Measurements from ENCODE around the gene BIRC6. TPM values are rescaled to one million over a fixed set of nuclear protein-coding genes. Genes with fewer than 3 reads are reported as not detected.

Gene BIRC6
- total RNA-seq, 1 experiment from 2014 or later: 79.0 TPM

GRCh38 chr2:32489061-32489460 is 132.2 kb downstream of the BIRC6 start:
- ChIA-PET POLR2A (ENCODE audit: unreplicated experiment) (no interaction called here), CTCF (no interaction called here)
- H3K27me3 ChIP-seq (ENCODE audit: insufficient read depth, low read depth): no peaks in the 10 kb centered on the region
- peaks cover 17% of the 10 kb centered on the region for H4K20me1 ChIP-seq (ENCODE audit: insufficient read depth)
- no peak overlapping the region for H3K4me2 ChIP-seq
- H3K4me1 ChIP-seq (replicated peaks; ENCODE audit: insufficient read depth): peaks cover 9% of the 10 kb centered on the region; the same call in 1 of the 2 replicates
- H3F3A ChIP-seq (ENCODE audit: insufficient read depth, low read depth): peaks cover 38% of the 10 kb centered on the region
- no peaks in the 10 kb centered on the region for H3K79me2 ChIP-seq (ENCODE audit: low read depth)
- BruUV-seq (replicated peaks): no TSS peak
- intact Hi-C loops (cut with micrococcal nuclease; ENCODE audit: unreplicated experiment): no loop called here
- H3K36me3 ChIP-seq (ENCODE audit: low read depth): peaks cover 33% of the 10 kb centered on the region
- no peaks in the 10 kb centered on the region for H3K9me3 ChIP-seq (ENCODE audit: insufficient read depth, low read depth)
- no peaks in the 10 kb centered on the region for H3K9me2 ChIP-seq (ENCODE audit: insufficient read depth)
- TF ChIP-seq EZH2 (IDR thresholded peaks at IDR 0.05; ENCODE audit: low read depth) (no peak), CTCF (conservative IDR thresholded peaks at IDR 0.05) (no peak)
- no peak overlapping the region for H3K27ac ChIP-seq
- no peak overlapping the region for H2AFZ ChIP-seq
- H3K4me3 ChIP-seq: no peak overlapping the region
- DNase-seq: no peak

DNA sequence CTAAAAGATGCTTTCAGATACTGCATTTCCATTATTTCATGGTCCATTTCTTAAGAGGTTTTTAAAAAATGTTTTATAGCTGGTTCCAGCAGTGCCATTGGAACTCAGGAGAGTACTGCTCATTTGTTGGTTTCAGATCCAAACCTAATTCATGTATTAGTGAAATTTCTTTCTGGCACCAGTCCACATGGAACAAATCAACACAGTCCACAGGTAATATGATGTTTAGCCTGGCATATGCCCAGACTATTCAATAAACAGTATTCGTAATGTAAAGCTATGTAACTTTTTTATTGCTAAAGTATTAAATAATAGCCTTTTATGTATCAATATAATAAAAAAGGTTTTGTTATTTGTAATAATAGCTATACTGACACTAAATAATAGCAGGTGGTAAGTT is 134.5 kb downstream of the BIRC6 start:
- H3K79me2 ChIP-seq (ENCODE audit: low read depth): no peaks in the 10 kb centered on the region
- no peaks in the 10 kb centered on the region for H3K4me1 ChIP-seq (replicated peaks; ENCODE audit: insufficient read depth)
- no peaks in the 10 kb centered on the region for H3K9me3 ChIP-seq (ENCODE audit: insufficient read depth, low read depth)
- H3K9me2 ChIP-seq (ENCODE audit: insufficient read depth): no peaks in the 10 kb centered on the region
- TF ChIP-seq CTCF (conservative IDR thresholded peaks at IDR 0.05) (no peak), EZH2 (IDR thresholded peaks at IDR 0.05; ENCODE audit: low read depth) (no peak)
- CTCF ChIA-PET: no interaction called here
- peaks cover 26% of the 10 kb centered on the region; the same call in 1 of the 2 replicates for H3F3A ChIP-seq (ENCODE audit: insufficient read depth, low read depth)
- H2AFZ ChIP-seq: no peak overlapping the region
- H3K36me3 ChIP-seq (ENCODE audit: low read depth): peaks cover 26% of the 10 kb centered on the region
- DNase-seq: no peak
- no peaks in the 10 kb centered on the region for H3K27me3 ChIP-seq (ENCODE audit: insufficient read depth, low read depth)
- peaks cover 10% of the 10 kb centered on the region for H4K20me1 ChIP-seq (ENCODE audit: insufficient read depth)
- H3K4me3 ChIP-seq: no peak overlapping the region
- BruUV-seq (replicated peaks): no TSS peak
- intact Hi-C loops (cut with micrococcal nuclease; ENCODE audit: unreplicated experiment): no loop called here
- H3K27ac ChIP-seq: no peak overlapping the region
- POLR2A ChIA-PET (ENCODE audit: unreplicated experiment): interaction anchor here (0.6 kb wide), 1 partner anchor 49 kb away, joined by 4 read pairs; no protein-coding TSS in a partner anchor
- H3K4me2 ChIP-seq: no peak overlapping the region

DNA sequence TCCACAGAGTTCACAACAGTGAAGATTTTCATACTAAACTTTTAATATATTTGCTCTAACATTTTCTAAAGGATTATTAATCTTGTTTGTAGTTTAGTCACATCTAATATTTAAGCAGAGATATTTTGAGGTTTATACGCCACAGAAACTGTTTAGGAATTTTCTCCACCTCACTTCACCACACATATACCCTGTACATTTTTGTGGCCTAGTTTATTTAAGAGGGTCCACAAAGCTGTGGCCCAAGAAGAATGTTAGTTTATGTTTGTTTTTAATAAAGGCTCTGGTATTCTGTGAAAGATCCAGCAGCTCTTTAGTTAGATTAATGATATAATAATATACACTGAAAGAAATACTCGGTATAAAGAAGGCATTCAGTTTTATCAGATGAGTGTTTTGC is 138.3 kb downstream of the BIRC6 start:
- no peaks in the 10 kb centered on the region for H3K79me2 ChIP-seq (ENCODE audit: low read depth)
- TF ChIP-seq CTCF (conservative IDR thresholded peaks at IDR 0.05): no peak
- TF ChIP-seq EZH2 (IDR thresholded peaks at IDR 0.05; ENCODE audit: low read depth): no peak
- peaks cover 16% of the 10 kb centered on the region; the same call in 1 of the 2 replicates for H3F3A ChIP-seq (ENCODE audit: insufficient read depth, low read depth)
- POLR2A ChIA-PET (ENCODE audit: unreplicated experiment): no interaction called here
- no peak overlapping the region for H2AFZ ChIP-seq
- peaks cover 15% of the 10 kb centered on the region for H4K20me1 ChIP-seq (ENCODE audit: insufficient read depth)
- no peaks in the 10 kb centered on the region for H3K9me3 ChIP-seq (ENCODE audit: insufficient read depth, low read depth)
- H3K9me2 ChIP-seq (ENCODE audit: insufficient read depth): no peaks in the 10 kb centered on the region
- no peaks in the 10 kb centered on the region for H3K4me1 ChIP-seq (replicated peaks; ENCODE audit: insufficient read depth)
- no TSS peak for BruUV-seq (replicated peaks)
- no peak overlapping the region for H3K4me3 ChIP-seq
- peaks cover 32% of the 10 kb centered on the region for H3K36me3 ChIP-seq (ENCODE audit: low read depth)
- intact Hi-C loops (cut with micrococcal nuclease; ENCODE audit: unreplicated experiment): no loop called here
- CTCF ChIA-PET: no interaction called here
- H3K4me2 ChIP-seq: no peak overlapping the region
- no peak for DNase-seq
- no peak overlapping the region for H3K27ac ChIP-seq
- H3K27me3 ChIP-seq (ENCODE audit: insufficient read depth, low read depth): no peaks in the 10 kb centered on the region

All from PC-9 (cell line).